GM21529 (cell line): Measurements from ENCODE around the gene IGF2BP3.
A peak's percentile ranks its signal among the peaks of the same experiment; 100 is the strongest.

ENCODE experiments used
- ATAC-seq: cut with Tn5 transposase; IDR thresholded peaks from one replicate; pipeline ENCODE4 v1.9.1; 2021; ENCODE audit not compliant: unreplicated experiment

Gene IGF2BP3

DNA sequence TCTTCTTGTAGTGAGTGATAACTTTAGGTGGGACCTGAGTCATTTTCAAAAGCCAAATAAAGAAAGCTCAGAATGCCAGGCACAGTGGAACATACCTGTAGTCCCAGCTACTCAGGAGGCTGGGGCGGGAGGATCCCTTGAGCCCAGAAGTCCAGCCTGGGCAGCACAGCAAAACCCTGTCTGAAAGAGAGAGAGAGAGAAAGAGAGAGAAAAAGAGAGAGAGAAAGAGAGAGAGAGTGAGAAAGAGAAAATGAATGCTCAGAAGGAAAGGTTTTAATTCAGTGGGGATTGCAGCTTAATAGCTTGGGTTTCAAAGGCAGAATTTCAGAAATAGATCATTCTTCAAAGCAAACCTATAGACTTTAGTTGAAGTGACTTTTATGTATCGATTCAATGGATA lies 198.0 kb downstream of the IGF2BP3 start:
- no peak for ATAC-seq

GRCh38 chr7:23268746-23269145 lies 201.5 kb downstream of the IGF2BP3 start:
- ATAC-seq, result no peak

- no peak for ATAC-seq
Measured at GRCh38 chr7:23268167-23268566, 202.1 kb downstream of the IGF2BP3 start.

GRCh38 chr7:23267357-23267756 lies 202.9 kb downstream of the IGF2BP3 start:
- no peak for ATAC-seq

DNA sequence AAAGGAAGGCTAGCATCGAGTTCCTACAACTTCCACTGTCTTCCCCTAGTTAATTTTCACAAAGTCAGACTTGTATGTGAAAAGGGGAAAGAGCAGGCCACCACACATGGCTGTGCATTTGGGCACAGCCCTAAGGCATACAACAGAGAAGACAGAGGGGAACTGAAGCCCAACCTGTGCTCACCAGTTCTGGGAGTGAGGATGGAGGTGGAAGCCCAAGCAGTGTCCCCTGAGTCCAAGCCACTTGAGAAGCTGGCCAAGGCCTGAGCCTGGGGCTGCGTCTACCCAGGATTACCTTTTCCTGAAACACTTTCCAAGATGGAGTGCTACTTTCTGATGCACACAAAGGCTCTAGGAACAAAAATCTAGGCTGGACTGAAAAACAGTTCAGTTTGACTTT lies 203.4 kb downstream of the IGF2BP3 start:
- no peak for ATAC-seq

DNA sequence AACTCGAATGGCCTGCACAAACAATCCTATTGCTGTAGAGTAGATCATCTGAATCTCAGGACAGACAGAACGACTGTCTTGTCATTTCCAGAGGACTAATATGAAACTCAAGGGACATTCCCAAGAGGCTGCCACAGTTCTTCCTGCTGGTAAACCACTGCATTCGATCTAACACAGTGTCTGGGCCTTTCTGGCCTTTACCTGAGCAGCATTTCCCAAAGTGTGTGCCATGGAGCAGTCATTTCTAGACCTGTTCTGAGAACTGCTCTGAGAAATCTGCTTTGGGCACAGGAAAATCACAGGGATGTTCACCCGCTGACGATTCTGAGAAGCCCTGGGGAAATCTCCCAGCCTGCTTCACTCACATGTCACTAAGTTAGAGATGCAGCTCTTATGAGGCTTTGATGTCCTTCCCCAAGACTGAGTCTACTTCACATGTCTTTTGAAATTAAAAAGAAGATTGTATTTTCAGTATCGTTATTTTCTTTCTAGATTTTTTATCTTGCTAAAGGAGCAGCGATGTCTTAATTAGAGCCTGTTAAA lies 205.3 kb downstream of the IGF2BP3 start:
- peak; percentile 63 for ATAC-seq

DNA sequence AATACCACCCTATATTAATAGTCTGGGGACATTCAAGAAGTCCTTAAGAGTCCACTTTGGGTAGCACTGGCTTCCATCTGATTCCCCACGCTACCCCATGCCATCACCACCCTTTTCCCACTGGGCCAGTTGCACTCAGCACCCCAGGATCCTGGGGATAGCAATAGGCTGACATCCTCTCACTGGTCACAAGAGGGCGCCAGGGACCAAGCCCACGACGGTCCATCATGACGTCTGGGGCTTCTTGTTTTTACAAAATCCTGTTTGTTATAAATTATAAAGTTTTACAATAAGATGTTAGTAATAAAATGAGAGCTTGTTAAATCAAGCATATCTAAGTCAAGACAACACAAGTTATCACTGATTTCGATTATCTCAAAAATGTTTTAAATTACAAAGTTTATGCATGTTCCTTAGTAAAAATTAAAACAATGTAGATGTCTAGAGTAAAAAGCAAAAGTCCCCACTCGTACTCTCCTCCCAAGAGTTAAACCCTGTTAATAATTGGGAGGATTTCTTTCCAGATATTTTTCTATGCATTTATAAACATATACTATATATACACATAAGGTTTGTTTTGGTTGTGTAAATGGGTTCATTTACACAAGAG lies 208.3 kb downstream of the IGF2BP3 start:
- peak; percentile 86 for ATAC-seq

DNA sequence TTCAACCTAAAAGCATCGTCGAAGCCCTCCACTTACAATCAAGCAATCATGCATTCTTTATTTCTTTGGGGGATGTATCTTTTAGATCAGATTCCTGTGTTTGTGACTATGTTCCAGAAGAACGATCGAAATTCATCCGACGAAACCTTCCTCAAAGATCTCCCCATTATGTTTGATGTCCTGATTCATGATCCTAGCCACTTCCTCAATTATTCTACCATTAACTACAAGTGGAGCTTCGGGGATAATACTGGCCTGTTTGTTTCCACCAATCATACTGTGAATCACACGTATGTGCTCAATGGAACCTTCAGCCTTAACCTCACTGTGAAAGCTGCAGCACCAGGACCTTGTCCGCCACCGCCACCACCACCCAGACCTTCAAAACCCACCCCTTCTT lies 209.9 kb downstream of the IGF2BP3 start:
- no peak for ATAC-seq
